Stomach smooth muscle (tissue), 2 donors: ENCODE data around the gene CKAP2L.
"Not testable (repeated sequence)": the region's sequence is repeated elsewhere in the genome, so short reads cannot be mapped to it uniquely, and the experiment has no call there.

ENCODE experiments used
- H3K27ac ChIP-seq: one replicate; pipeline ENCODE4 v1.7.0; 2013; ENCODE audit warnings: mild to moderate bottlenecking, low read length, inconsistent platforms
- H3K27me3 ChIP-seq, 2 donors: one replicate each; pipeline ENCODE4 v1.7.0; 2013; ENCODE audit warnings: low read length in 2 of 2; ENCODE audit not compliant: insufficient read depth in 2 of 2, control insufficient read depth in 1 of 2
- H3K36me3 ChIP-seq, 2 donors: one replicate each; pipeline ENCODE4 v1.7.0; 2013; ENCODE audit warnings: low read length in 2 of 2; ENCODE audit not compliant: control insufficient read depth in 2 of 2, insufficient read depth in 2 of 2
- H3K4me1 ChIP-seq: one replicate; pipeline ENCODE4 v1.7.0; 2013; ENCODE audit warnings: low read length; ENCODE audit not compliant: control insufficient read depth, insufficient read depth
- H3K4me3 ChIP-seq, 2 donors: one replicate each; pipeline ENCODE4 v1.7.0; 2013; ENCODE audit warnings: low read length in 2 of 2
- H3K9ac ChIP-seq, 2 donors: one replicate each; pipeline ENCODE4 v1.7.0; 2013; ENCODE audit warnings: low read length in 2 of 2, mild to moderate bottlenecking in 1 of 2
- H3K9me3 ChIP-seq, 2 donors: one replicate each; pipeline ENCODE4 v1.7.0; 2013; ENCODE audit warnings: low read length in 2 of 2; ENCODE audit not compliant: control insufficient read depth in 2 of 2
- donor health status: healthy.
- donor health status: Pancreatic carcinoma.

Gene CKAP2L

DNA sequence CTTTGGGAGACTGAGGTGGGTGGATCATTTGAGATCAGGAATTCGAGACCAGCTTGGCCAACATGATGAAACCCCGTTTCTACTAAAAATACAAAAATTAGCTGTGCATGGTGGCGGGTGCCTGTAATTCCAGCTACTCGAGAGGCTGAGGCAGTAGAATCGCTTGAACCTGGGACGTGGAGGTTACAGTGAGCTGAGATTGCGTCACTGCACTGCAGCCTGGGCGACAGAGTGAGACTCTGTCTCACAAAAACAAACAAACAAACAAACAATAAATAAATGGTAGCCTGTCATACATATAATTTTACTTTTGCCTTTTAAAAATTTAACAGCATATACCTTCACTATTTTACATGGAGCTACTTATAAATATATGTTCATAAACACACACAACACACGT lies 57.5 kb downstream of the CKAP2L start:
- H3K4me3 ChIP-seq, H3K27me3 ChIP-seq, H3K4me1 ChIP-seq, H3K27ac ChIP-seq, H3K9me3 ChIP-seq, H3K36me3 ChIP-seq, H3K9ac ChIP-seq: not testable (repeated sequence)

DNA sequence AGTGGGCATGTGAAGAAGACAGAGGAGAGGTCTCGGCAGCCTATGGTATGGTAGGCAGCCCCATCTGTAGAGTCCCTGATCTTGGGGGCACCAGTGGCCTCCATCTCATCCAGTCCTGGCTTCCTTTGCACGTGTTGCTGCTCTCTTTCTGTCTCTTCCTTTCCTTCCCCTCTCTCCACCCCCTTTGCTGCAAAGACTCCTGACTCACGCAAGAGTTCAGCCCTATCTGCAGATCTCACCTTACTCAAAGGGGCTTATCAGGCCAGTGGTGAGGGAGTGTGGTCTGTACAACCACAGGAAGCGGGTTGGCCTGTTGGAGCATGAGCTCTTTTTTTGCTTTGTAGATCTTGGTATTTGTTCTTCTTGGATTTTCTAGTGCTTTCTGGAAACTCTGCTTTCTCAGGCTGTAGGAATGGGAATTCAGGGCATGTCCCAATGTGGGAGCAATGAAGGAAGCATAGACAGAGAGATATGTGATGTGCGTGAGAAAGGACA lies 58.2 kb downstream of the CKAP2L start:
- Histone ChIP-seq H3K4me3 (no peak overlapping the region), H3K27me3 (peaks cover 0 to 6% of the 10 kb centered on the region in 2 donors), H3K27ac (no peak overlapping the region), H3K9me3 (no peaks in the 10 kb centered on the region), H3K4me1 (peaks cover 2% of the 10 kb centered on the region), H3K36me3 (no peaks in the 10 kb centered on the region), H3K9ac (no peak overlapping the region)

DNA sequence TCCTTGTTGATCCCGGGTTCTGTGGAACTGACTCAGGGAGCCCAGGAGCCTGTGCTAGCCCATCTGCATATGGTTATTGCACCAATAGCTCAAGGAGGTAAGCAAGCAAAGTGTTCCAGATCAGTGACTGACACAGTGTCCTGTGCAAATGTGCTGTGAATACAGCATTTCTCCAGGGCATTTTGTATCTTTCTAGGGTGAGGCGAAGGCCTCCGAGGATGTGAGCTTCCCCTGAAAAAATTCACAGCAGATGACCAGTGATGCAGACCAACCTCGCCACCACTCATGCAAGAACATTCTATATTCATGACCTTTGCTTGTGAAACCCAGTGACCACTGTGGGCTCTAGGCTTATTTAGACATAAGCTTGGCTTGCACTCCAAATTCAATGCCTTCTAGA lies 58.8 kb downstream of the CKAP2L start:
- Histone ChIP-seq H3K4me3 (no peak overlapping the region), H3K9me3 (no peaks in the 10 kb centered on the region), H3K27ac (no peak overlapping the region), H3K36me3 (no peaks in the 10 kb centered on the region), H3K9ac (no peak overlapping the region), H3K27me3 (peaks cover 0 to 6% of the 10 kb centered on the region in 2 donors), H3K4me1 (peaks cover 2% of the 10 kb centered on the region)

DNA sequence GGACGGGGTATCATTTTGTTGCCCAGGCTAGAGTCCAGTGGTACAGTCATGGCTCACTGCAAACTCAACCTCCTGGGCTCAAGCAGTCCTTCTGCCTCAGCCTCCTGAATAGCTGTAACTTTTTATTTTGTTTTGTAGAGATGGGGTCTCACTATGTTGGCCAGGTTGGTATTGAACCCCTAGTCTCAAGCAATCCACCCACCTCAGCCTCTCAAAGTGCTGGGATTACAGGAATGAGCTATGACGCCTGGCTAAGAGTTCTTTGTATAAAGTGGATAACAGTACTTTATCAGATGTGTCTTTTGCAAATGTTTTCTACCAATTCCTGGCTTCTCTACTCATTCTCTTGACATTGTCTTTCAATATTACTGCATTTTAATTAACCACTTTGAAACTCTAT lies 60.7 kb downstream of the CKAP2L start:
- no peaks in the 10 kb centered on the region for H3K4me1 ChIP-seq

DNA sequence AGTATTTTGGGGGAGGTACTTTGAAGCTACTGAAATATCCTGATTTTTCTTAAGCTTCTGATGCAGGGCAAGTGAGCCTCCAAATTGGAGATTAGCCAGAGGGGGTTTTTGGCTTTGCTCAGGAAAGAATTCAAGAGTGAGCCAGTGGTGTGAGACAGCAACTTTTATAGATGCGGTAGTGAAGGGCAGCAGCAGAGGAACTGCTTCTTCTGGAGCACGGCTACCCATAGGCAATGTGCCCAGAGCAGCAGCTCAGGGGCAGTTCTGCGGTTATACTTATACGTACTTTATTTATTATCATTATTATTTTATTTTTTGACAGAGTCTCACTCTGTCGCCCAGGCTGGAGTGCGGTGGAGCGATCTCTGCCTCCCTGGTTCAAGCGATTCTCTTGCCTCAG lies 63.4 kb downstream of the CKAP2L start:
- Histone ChIP-seq H3K4me1 (no peaks in the 10 kb centered on the region), H3K27ac (no peak overlapping the region), H3K27me3 (peaks cover 0 to 3% of the 10 kb centered on the region in 2 donors), H3K9ac (no peak overlapping the region), H3K36me3 (no peaks in the 10 kb centered on the region), H3K9me3 (no peaks in the 10 kb centered on the region), H3K4me3 (no peak overlapping the region)

More for the DNA sequence above, 60.7 kb downstream of the CKAP2L start:
- Histone ChIP-seq H3K9ac (no peak overlapping the region), H3K4me3 (no peak overlapping the region), H3K36me3 (no peaks in the 10 kb centered on the region), H3K27me3 (peaks cover 0 to 6% of the 10 kb centered on the region in 2 donors), H3K27ac (no peak overlapping the region), H3K9me3 (no peaks in the 10 kb centered on the region)

DNA sequence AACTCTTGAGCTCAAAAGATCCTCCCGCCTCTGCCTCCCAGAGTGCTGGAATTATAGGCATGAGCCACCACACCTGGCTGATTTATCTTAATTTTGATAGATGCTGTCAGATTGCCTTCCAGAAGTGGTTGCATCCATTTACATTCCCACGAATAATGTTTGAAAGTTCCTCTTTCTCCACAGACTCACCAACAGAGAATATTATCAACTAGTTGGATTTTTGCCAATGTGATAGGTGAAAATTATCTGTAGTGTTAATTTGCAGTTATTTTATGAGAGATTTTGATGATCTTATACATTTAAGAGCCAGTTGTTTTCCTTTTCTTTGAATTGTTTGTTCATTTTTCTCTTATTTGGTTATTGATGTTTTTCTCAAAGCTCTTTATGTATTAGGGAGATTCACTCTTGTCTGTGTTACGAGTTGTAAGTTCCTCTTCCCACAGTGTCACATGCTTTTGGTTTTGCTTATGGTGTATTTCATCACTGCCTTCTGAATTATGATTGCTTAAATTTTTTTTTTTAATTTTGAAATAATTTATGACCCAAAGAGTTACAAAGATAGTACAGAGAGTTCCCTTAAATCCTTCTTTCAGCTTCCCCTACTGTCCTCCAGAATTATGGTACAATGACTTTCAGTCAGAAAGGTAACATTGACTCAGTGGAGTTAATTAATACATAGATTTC lies 64.3 kb downstream of the CKAP2L start:
- no peak overlapping the region for H3K9ac ChIP-seq
- H3K9me3 ChIP-seq = no peaks in the 10 kb centered on the region
- H3K36me3 ChIP-seq = no peaks in the 10 kb centered on the region
- H3K27ac ChIP-seq = no peak overlapping the region
- H3K4me1 ChIP-seq = no peaks in the 10 kb centered on the region
- H3K27me3 ChIP-seq = no peaks in the 10 kb centered on the region
- no peak overlapping the region for H3K4me3 ChIP-seq

DNA sequence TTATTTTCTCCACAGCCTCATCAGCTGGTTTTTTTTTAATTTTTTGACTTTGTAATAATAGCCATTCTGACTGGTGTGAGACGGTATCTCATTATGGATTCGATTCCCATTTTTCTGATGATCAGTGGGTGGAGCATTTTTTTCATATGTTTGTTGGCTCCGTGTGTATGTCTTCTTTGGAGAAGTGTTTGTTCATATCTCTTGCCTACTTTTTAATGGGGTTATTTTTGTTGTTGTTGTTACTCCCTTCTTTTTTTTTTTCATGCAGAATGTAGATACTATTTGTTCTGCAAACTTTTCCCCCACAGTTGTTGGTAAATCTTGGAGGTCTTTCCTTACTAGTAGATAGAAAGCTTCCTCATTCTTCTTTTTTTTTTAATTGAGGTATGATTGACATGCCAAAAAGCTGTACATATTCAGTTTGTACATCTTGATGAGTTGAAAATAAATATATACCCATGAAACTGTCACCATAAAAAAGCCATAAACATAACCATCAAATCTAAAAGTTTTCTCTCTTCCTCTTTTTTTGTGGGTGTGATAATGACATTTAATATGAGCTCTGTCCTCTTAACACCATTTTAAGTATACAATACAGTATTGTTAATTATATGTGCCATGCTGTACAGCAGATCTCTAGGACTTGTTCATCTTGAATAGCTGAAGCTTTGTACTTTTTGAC lies 65.4 kb downstream of the CKAP2L start:
- Histone ChIP-seq H3K4me1 (no peaks in the 10 kb centered on the region), H3K36me3 (no peaks in the 10 kb centered on the region), H3K9me3 (no peaks in the 10 kb centered on the region), H3K27me3 (no peaks in the 10 kb centered on the region), H3K9ac (no peak overlapping the region), H3K27ac (no peak overlapping the region), H3K4me3 (no peak overlapping the region)

DNA sequence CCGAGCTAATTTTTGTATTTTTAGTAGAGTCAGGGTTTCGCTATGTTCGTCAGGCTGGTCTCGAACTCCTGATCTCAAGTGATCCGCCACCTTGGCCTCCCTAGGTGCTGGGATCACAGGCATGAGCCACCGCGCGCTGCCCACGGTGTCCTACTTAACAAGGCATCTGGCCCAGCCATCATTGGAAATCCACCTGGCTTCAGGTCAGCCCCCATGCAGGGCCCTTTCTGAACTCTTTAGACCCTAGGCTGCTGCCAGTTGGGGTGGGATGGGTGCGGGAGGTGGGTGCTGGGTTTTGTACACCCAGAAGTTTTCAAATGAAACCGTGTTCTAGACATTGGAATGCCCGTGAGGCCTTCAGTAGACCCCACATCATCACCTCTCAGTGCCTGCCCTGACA lies 70.2 kb downstream of the CKAP2L start:
- Histone ChIP-seq H3K27ac (no peak overlapping the region), H3K9ac (no peak overlapping the region), H3K4me1 (peaks cover 3% of the 10 kb centered on the region), H3K9me3 (no peaks in the 10 kb centered on the region), H3K36me3 (no peaks in the 10 kb centered on the region), H3K4me3 (no peak overlapping the region), H3K27me3 (no peaks in the 10 kb centered on the region)

DNA sequence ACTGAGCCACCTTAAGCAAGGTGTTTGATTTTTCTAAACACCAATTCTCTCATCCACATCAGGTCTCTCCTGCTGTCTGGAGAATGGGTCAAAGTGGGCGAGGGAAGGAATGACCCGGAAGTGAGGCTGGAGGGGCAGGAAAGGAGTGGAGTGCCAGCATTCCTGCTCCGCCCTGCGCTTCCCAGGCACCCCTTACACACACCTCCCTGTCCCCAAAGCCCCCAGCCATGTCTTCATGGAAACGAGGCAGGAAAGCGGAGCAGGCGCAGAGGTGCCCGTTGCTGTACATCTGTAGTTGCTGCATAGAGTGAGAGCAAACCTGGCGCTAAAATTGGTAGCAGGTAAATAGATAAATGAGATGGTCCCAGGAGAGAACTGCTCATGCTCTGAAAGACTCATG lies 70.8 kb downstream of the CKAP2L start:
- Histone ChIP-seq H3K4me3 (no peak overlapping the region), H3K27ac (no peak overlapping the region), H3K4me1 (peaks cover 3% of the 10 kb centered on the region), H3K27me3 (no peaks in the 10 kb centered on the region), H3K9ac (no peak overlapping the region), H3K36me3 (no peaks in the 10 kb centered on the region), H3K9me3 (no peaks in the 10 kb centered on the region)

DNA sequence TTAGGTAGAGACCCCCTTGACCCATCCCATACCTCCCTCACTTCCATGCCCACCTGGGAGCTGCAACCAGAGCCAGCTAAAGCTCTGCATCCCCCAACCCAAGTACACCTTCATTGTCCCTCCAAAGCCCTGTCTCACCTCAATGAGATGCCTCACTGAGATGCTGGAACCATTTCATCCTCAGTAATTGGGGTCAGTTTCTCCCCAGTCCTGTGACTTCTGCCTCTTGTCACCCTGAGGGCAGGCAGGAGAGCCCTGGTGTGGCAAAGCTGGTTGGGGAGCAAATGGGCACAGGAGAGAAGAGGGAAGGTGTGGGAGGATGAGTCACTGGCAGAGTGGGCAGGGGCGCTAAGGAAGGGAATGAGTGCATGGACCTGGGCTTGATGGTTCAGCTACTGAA lies 71.5 kb downstream of the CKAP2L start:
- Histone ChIP-seq H3K9me3 (no peaks in the 10 kb centered on the region), H3K4me3 (no peak overlapping the region), H3K9ac (no peak overlapping the region), H3K27me3 (no peaks in the 10 kb centered on the region), H3K4me1 (peaks cover 3% of the 10 kb centered on the region), H3K27ac (no peak overlapping the region), H3K36me3 (no peaks in the 10 kb centered on the region)

DNA sequence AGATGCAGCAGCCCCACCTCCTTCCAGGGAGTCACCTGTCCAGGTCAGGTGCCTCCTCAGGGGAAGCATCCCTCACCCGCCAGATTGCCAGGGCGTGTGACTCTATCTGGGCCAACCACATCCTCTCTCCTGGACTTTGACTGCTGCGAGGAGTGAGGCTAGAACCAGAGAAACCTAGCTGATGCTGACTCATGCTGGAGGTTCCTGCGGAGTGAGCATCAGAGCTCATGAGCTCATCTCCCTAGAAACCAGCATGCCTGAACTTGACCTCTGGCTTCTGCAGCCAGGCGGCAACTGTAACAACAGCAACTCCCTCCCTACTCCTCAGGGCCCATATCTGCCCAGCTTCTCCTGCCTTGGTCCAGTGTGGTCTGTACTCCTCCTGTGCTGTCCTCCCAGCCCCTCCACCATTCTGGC lies 71.9 kb downstream of the CKAP2L start:
- Histone ChIP-seq H3K9me3 (no peaks in the 10 kb centered on the region), H3K27ac (no peak overlapping the region), H3K4me1 (peaks cover 3% of the 10 kb centered on the region), H3K4me3 (no peak overlapping the region), H3K27me3 (no peaks in the 10 kb centered on the region), H3K36me3 (no peaks in the 10 kb centered on the region), H3K9ac (no peak overlapping the region)
